Hindlimb muscle (tissue), 1 donor: Measurements from ENCODE around the gene TGFB2. TPM values are rescaled to one million over a fixed set of nuclear protein-coding genes. Genes with fewer than 3 reads are reported as not detected.

Source experiments
- DNase-seq: peaks from one replicate; pipeline ENCODE4 v3.0.0-alpha.2; 2013
- polyA plus RNA-seq: library from polyadenylated mRNA; unstranded; fragments of 120-200 nt; gene quantifications from one replicate; pipeline ENCODE4 v1.2.1, GENCODE V29; 2013; ENCODE audit not compliant: insufficient read length

The TGFB2 gene
- polyA plus RNA-seq, 1 donor: 54.3 TPM

DNA sequence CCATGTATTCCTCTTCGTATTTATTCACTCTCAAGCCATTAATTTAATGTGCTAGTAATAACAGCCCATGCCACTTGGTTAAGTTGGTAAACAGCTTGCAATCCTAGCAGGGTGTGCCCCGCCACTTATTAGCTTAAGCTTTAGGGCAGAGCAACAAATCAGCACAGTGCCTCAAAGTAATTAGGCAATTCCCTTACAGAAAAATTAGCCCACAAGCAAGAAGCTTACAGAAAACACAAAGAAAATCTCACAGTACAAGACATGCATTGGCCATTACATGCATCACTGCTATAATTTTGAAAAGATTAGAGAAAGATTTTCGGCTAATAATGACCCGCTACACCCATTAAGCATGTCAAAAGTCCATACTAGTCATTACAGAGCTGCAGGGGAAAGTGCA, 47.6 kb downstream of the TGFB2 start:
- no peak for DNase-seq

- peak; percentile 54 for DNase-seq
Measured at GRCh38 chr1:218394416-218394815, 49.3 kb downstream of the TGFB2 start.

- DNase-seq: no peak
Measured at GRCh38 chr1:218394989-218395388, 49.9 kb downstream of the TGFB2 start.

DNA sequence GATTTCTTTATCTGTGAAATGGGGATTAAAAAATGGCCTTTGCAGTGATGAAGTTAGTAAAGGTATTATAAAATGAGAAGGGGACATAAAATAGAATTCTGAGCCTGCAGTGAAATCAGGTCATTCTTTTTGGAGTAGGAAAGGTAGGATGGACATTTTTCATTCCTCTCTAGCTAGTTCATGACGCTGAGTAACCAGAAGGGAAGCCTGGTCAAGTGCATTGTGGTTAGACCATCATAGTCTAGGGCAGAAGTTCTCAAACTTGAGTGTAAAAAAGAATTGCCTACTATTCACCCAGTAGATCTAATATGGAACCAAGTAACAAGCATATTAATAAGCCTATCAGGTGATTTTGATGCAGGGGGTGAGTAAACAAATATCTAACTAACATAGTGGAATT, 50.8 kb downstream of the TGFB2 start:
- no peak for DNase-seq

DNA sequence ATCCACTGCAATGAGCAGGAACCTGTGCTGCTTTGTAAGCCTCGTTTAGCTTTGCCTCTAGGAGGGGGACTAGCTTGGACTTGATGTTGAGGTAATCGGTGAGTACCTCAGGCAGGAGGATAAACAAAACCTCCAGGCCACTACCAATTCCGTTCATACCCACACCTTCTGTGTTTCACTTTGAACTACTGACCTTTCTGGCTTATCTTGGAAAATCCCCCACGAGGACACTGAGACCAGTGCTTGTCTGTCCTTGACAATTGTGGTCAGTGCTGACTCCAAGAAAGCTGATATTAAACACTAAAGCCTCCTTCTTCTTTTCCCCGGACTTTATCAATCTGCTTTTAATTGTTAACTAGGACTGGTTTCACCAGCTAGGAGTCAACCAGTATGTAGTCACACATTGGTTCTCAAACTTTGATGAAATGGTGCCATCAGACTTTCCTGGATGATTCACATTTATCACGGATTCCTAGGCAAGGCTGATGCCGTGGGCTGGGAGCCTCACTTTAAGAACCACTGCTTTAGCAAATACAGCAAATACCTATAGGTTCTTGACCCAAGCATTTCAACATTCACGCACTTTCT, 52.7 kb downstream of the TGFB2 start:
- no peak for DNase-seq

DNA sequence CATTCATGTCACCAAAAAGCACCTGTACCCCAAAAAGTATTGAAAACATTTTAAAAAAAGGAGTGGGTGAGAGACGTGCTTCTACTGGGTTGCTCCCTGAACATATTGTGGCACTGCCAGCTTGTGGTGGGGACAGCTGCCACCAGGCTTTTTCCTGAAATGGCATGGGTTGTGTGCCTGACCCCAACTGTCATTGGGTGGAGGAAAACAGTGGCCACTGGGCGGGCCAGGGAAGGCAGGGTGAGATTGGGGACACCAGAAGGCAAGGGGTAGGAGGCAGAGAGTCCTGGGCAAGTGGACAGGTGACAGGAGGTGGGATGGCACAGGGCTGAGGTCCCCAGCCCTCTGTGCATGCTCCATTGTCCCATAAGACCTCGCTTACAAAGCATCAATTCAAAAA, 55.5 kb downstream of the TGFB2 start:
- DNase-seq: no peak

DNA sequence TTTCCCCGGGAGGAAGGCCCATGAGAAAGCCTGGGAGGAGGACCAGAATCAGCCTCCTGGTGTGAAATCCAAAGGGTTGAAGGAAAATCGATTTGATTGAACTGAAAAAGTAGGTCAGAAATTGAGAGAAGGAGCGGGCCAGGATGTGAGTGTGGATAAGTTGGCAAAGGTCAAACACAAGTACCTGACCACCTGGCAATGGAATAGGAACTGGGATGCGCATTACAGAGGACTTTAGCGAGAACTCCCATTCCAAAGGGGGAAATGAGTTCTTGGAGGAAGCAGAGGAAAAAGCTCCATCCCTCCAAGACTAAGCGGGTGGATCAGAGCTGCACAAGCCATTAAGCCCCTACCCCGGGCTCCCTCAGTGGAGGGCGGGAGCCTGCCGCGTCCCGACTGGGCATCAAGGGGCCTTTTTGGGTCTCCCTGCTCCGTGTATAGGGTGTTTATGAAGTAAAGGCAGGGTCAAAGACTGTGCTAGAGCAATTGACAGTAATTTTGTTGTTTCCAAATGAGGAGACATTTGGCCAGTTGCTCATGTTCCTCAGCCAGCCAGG, 56.4 kb downstream of the TGFB2 start:
- DNase-seq: peak; percentile 63

DNA sequence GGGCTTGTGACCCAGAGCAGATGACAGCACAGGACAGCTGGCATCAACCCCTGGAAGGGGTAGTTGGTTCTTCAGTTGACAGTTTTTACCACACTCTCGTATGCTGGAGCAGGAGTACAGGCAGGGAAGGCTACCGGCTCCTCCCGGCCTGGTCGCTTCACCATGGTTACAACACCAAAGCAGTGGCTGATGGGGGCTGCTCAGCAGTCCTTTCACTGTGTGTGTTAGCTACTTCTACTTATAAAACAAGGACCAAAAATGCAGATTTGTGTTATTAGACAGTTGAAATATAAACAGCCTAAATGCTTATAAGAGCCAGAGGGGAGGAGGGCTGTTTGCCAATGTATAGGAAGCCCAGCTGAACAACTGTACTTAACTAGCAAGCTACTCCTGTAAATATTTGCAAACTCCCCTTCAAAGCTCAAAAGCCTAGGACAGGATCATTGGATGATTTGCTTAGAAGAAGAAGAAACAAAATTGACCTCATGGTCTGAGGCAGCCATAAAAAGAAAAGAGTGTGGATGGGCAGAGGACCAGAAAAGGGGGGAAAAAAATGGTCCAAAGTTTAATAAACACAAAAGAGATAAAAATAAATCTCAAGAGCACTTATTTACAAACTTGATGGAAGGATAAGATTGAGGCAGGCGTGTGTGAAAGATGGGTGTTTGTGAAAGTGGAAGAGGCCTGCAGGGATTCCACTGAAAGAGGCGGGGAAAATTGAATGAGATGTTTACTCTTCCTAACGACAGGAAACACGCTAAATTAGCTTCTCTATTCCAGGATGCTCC, 57.1 kb downstream of the TGFB2 start:
- DNase-seq: peak; percentile 37

- no peak for DNase-seq
Measured at GRCh38 chr1:218402786-218403120, 57.6 kb downstream of the TGFB2 start.

- no peak for DNase-seq
Measured at GRCh38 chr1:218403300-218403699, 58.2 kb downstream of the TGFB2 start.

- DNase-seq: no peak
Measured at GRCh38 chr1:218407630-218408029, 62.5 kb downstream of the TGFB2 start.

DNA sequence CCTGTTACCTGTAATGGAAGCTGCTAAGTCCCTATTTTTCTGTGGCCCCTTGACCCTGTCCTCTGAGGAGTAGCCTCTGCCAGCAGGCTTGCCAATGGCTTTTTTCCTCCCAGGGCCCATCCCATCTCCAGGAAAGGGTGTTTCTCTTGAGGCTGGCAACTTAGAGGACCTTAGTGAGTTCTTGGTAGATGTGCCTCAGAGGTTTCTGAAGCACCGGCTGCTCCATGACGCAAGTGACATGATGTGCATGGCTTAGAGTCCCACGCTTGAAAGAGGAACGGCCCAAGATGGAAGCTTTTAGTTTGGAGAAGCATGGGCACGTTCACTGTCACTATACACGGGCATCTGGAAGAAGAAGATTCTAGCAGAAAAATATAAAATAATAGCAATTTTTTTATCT, 63.0 kb downstream of the TGFB2 start:
- no peak for DNase-seq

GRCh38 chr1:218408942-218409341, 63.8 kb downstream of the TGFB2 start:
- no peak for DNase-seq

GRCh38 chr1:218409946-218410510, 64.9 kb downstream of the TGFB2 start:
- DNase-seq: no peak

GRCh38 chr1:218411101-218411500, 66.0 kb downstream of the TGFB2 start:
- no peak for DNase-seq

DNA sequence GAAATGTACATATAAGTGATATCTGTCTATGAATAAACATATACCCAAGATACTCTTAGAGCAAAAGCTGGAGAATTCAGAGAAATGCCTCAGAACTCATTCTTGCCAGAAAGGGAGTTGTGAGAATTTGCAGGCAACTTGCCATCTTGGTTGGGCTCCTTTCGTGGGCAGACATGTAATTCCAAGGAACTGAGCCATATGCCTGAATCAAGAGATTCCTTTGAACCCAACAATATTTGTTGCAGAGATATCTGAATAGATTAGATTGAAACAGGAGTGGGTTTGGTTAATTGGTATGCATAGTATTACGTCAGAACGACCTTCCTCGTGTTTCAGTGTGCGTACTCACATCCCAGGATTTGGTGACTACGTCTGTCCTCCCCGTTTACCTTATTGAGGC, 67.0 kb downstream of the TGFB2 start:
- DNase-seq: no peak

- no peak for DNase-seq
Measured at GRCh38 chr1:218413179-218413578, 68.0 kb downstream of the TGFB2 start.

- DNase-seq: no peak
Measured at GRCh38 chr1:218414060-218414728, 69.1 kb downstream of the TGFB2 start.

- DNase-seq: no peak
Measured at GRCh38 chr1:218415726-218416125, 70.6 kb downstream of the TGFB2 start.

GRCh38 chr1:218421531-218421930, 76.4 kb downstream of the TGFB2 start:
- DNase-seq: no peak

DNA sequence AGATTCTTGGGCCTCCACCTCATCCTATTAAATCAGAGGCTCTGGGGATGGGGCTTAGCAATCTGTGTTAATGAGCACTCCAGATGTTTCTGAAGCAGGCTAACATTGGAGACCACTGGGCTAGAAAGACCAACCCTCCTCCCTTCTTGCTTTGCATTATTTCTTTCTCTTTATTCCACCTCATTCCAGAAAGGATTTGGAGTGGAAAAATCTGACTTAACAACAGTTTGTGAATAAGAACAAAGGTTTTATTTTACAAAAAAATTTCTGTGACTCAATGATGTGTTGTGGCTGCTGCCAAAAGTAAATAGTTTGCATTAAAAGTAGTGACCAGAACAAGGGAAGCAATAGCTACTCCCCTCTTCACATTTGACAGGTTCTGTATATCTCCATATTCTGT, 79.4 kb downstream of the TGFB2 start:
- DNase-seq: no peak

- no peak for DNase-seq
Measured at GRCh38 chr1:218425647-218426342, 80.7 kb downstream of the TGFB2 start.

GRCh38 chr1:218426343-218426657, 81.2 kb downstream of the TGFB2 start:
- DNase-seq: no peak
